ENCODE measurements around the gene TTC24. TPM values are rescaled to one million over a fixed set of nuclear protein-coding genes. Genes with fewer than 3 reads are reported as not detected.

The TTC24 gene
- total and polyA plus RNA-seq, 10 of the 15 experiments (the other 5 are each of a cell fraction or from before 2014, with no cell fraction given), result 0.05 to 6.4 (median 2.9) TPM; not detected in 1

DNA sequence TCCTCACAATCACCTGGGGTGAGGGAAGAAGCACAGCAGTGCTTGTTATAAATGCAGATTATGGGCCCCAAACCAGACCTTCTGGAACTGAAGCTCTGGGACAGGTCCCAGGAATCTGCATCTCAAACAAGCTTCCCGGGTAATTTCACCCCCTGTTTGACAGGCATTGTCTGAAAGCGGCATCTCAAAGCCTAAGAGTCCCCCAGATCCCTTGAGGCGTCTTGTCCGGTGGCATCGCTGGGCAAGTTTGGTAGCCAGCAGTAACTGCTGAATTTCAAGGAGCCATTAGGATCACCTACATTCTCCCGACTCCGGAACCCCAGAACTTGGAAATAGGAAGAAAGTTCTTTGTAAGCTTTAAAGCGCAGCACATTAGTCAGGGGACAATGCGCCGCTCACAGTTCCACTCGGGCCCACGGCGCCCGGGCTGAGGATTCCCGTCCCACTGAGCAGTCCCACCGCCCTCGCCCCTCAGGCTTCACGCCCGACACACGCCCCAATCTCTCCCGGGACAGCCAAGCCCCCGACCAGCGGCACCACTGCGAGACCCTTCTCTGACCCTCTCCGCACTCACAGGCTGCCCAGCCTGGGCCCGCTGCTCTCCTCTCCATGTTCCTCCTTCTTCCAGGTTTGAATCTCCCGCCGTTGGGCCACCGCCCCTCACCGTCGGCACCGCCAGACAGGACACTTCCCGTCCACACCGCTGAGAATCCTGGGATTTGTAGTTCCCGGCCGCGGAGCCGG is 7.4 kb upstream of the TTC24 start, which contains the start of gene IQGAP3 (continued):
- TF ChIP-seq, protein P1, sequence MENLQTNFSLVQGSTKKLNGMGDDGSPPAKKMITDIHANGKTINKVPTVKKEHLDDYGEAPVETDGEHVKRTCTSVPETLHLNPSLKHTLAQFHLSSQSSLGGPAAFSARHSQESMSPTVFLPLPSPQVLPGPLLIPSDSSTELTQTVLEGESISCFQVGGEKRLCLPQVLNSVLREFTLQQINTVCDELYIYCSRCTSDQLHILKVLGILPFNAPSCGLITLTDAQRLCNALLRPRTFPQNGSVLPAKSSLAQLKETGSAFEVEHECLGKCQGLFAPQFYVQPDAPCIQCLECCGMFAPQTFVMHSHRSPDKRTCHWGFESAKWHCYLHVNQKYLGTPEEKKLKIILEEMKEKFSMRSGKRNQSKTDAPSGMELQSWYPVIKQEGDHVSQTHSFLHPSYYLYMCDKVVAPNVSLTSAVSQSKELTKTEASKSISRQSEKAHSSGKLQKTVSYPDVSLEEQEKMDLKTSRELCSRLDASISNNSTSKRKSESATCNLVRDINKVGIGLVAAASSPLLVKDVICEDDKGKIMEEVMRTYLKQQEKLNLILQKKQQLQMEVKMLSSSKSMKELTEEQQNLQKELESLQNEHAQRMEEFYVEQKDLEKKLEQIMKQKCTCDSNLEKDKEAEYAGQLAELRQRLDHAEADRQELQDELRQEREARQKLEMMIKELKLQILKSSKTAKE (IDR thresholded peaks at IDR 0.05; ENCODE audit: low read depth, poor library complexity, severe bottlenecking), result no peak
- no peak for TF ChIP-seq FOXK2 (IDR thresholded peaks at IDR 0.05)
- peak; percentile 62; the same call in 1 of the 2 replicates for TF ChIP-seq CHD2 (IDR thresholded peaks at IDR 0.05; ENCODE audit: borderline replicate concordance, low read depth, low read length)
- no peak for TF ChIP-seq EZH2 (IDR thresholded peaks at IDR 0.05; ENCODE audit: borderline replicate concordance, control insufficient read depth, low read depth, low read length)
- TF ChIP-seq CREB1 (IDR thresholded peaks at IDR 0.05; ENCODE audit: low read depth), result peak; percentile 90
- TF ChIP-seq NBN (IDR thresholded peaks at IDR 0.05), result peak; percentile 71
- TF ChIP-seq SRF (IDR thresholded peaks at IDR 0.05; ENCODE audit: low read depth in 2 of 2, low read length in 2 of 2), result no peak
- TF ChIP-seq MYB (IDR thresholded peaks at IDR 0.05; ENCODE audit: borderline replicate concordance, low read depth, low read length), result no peak
- TF ChIP-seq, protein P2, sequence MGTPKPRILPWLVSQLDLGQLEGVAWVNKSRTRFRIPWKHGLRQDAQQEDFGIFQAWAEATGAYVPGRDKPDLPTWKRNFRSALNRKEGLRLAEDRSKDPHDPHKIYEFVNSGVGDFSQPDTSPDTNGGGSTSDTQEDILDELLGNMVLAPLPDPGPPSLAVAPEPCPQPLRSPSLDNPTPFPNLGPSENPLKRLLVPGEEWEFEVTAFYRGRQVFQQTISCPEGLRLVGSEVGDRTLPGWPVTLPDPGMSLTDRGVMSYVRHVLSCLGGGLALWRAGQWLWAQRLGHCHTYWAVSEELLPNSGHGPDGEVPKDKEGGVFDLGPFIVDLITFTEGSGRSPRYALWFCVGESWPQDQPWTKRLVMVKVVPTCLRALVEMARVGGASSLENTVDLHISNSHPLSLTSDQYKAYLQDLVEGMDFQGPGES (IDR thresholded peaks at IDR 0.05), result no peak
- TF ChIP-seq, protein P3, sequence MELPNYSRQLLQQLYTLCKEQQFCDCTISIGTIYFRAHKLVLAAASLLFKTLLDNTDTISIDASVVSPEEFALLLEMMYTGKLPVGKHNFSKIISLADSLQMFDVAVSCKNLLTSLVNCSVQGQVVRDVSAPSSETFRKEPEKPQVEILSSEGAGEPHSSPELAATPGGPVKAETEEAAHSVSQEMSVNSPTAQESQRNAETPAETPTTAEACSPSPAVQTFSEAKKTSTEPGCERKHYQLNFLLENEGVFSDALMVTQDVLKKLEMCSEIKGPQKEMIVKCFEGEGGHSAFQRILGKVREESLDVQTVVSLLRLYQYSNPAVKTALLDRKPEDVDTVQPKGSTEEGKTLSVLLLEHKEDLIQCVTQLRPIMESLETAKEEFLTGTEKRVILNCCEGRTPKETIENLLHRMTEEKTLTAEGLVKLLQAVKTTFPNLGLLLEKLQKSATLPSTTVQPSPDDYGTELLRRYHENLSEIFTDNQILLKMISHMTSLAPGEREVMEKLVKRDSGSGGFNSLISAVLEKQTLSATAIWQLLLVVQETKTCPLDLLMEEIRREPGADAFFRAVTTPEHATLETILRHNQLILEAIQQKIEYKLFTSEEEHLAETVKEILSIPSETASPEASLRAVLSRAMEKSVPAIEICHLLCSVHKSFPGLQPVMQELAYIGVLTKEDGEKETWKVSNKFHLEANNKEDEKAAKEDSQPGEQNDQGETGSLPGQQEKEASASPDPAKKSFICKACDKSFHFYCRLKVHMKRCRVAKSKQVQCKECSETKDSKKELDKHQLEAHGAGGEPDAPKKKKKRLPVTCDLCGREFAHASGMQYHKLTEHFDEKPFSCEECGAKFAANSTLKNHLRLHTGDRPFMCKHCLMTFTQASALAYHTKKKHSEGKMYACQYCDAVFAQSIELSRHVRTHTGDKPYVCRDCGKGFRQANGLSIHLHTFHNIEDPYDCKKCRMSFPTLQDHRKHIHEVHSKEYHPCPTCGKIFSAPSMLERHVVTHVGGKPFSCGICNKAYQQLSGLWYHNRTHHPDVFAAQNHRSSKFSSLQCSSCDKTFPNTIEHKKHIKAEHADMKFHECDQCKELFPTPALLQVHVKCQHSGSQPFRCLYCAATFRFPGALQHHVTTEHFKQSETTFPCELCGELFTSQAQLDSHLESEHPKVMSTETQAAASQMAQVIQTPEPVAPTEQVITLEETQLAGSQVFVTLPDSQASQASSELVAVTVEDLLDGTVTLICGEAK (IDR thresholded peaks at IDR 0.05; ENCODE audit: borderline replicate concordance), result peak; percentile 89
- TF ChIP-seq, protein P4, sequence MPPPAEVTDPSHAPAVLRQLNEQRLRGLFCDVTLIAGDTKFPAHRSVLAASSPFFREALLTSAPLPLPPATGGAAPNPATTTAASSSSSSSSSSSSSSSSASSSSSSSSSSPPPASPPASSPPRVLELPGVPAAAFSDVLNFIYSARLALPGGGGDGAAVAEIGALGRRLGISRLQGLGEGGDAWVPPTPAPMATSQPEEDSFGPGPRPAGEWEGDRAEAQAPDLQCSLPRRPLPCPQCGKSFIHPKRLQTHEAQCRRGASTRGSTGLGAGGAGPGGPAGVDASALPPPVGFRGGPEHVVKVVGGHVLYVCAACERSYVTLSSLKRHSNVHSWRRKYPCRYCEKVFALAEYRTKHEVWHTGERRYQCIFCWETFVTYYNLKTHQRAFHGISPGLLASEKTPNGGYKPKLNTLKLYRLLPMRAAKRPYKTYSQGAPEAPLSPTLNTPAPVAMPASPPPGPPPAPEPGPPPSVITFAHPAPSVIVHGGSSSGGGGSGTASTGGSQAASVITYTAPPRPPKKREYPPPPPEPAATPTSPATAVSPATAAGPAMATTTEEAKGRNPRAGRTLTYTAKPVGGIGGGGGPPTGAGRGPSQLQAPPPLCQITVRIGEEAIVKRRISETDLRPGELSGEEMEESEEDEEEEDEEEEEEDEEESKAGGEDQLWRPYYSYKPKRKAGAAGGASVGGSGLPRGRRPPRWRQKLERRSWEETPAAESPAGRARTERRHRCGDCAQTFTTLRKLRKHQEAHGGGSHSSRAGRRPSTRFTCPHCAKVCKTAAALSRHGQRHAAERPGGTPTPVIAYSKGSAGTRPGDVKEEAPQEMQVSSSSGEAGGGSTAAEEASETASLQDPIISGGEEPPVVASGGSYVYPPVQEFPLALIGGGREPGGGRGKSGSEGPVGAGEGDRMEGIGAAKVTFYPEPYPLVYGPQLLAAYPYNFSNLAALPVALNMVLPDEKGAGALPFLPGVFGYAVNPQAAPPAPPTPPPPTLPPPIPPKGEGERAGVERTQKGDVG (CRISPR knock-in tag; IDR thresholded peaks at IDR 0.05), result no peak
- no peak for TF ChIP-seq FOXM1 (IDR thresholded peaks at IDR 0.05; ENCODE audit: low read depth, low read length)
- no peak for TF ChIP-seq ZZZ3 (IDR thresholded peaks at IDR 0.05; ENCODE audit: control insufficient read depth, insufficient read length, low read depth)
- TF ChIP-seq NR2C2 (IDR thresholded peaks at IDR 0.05; ENCODE audit: borderline replicate concordance, control insufficient read depth, insufficient read length, low read depth), result no peak
- no peak for TF ChIP-seq KDM1A (IDR thresholded peaks at IDR 0.05; ENCODE audit: borderline replicate concordance)
- TF ChIP-seq SIX5 (IDR thresholded peaks at IDR 0.05; ENCODE audit: low read depth, low read length, severe bottlenecking), result peak; percentile 91

All from GM12878 (cell line).